Uterus (tissue), 2 donors: Measurements from ENCODE around the gene HOXB7.

Experiments used
- CTCF ChIP-seq, 4 experiments: fragments of 200-600 bp in 2 of 4; fragments of 450-650 bp in 2 of 4; sonication (generic) in 2 of 4; IDR thresholded peaks; one replicate each; pipeline ENCODE4 v1.5.1; 2016 to 2019; ENCODE audit warnings: antibody characterized with exemption in 4 of 4, mild to moderate bottlenecking in 2 of 4, moderate library complexity in 1 of 4
- POLR2A ChIP-seq, 2 donors: fragments of 450-650 bp; IDR thresholded peaks; one replicate each; pipeline ENCODE4 v1.6.1; 2016; ENCODE audit warnings: antibody characterized with exemption in 2 of 2, mild to moderate bottlenecking in 1 of 2, moderate library complexity in 1 of 2

GRCh38 chr17:48575066-48575582, 35.7 kb downstream of the HOXB7 start:
- no peak for TF ChIP-seq CTCF (IDR thresholded peaks at IDR 0.05)
- no peak for TF ChIP-seq POLR2A (IDR thresholded peaks at IDR 0.05)
